HG02798 (cell line): ENCODE measurements around the gene NCKAP5.
"Not testable (repeated sequence)": the region's sequence is repeated elsewhere in the genome, so short reads cannot be mapped to it uniquely, and the experiment has no call there.

Experiments
- ATAC-seq: cut with Tn5 transposase; IDR thresholded peaks from one replicate; pipeline ENCODE4 v1.9.1; 2021; ENCODE audit warnings: mild to moderate bottlenecking; ENCODE audit not compliant: unreplicated experiment, poor library complexity

Gene NCKAP5

DNA sequence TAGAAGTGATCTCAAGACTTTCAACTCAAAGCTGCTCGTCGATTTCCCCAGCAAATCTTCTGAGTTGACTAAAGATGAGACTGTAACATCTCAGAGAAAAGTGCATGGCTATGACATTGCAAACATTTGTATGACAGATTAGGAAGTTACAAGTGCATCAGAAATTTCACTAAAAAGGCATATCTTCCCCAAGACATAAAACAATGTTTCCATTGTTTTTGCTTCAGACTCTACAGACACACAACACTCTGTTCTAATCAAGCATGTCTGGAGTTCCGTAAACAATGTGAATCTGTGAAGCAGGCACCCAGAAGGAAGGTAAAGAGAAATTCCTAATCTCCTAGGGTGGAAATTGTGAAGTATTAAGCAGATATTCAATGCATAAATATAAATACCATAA lies 753.6 kb downstream of the NCKAP5 start:
- no peak for ATAC-seq

DNA sequence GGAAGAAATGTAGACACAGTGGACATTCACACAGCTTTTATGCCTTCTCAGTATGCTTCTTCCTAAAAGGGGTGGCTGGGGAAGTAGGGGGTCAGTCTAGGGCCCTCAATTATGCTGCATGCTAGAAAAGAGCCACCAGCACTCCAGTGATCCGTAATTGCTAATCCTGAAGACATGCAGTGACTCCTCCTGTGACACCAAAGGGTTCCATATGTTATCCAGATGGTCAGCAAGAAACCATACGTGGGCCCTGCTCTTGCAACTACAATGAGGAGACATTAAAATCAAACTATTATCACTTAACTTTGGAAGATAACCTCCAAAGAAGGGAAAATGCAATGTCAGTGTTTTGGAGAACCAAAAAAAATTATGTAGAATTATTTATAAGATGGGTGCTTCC lies 754.8 kb downstream of the NCKAP5 start:
- ATAC-seq, result no peak

DNA sequence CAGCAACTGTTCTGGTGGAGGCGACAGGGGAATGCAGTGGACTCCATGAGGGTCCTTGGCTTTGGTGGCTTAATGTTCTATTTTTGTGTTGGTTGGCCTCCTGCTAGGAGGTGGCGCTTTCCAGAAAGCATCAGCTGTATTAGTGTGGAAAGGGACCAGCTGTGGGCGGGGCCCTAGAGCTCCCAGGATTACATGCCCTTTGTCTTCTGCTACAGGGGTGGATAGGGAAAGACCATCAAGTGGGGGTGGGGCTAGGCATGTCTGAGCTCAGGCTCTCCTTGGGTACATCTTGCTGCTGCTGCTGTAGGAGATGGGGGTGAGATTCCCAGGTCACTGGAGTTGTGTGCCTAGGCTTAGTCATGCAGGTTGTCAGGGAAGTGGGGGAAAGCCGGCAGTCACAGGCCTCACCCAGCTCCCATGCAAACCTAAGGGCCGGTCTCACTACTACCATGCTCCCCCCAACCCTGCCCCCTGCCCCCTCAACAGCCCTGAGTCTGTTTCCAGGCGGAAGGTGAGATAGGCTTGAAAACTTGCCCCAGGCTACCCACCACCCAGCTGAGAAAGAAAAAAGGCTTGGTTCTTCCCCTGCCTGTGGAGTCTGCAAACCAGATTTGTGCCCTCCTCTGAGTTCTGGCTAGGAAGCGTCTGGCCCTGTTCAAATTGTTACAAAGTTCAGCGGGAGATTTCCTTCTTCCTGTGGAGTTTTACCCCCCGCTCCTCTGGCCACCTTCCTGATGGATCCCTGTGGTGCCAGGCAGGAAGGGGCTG lies 756.9 kb downstream of the NCKAP5 start:
- no peak for ATAC-seq

DNA sequence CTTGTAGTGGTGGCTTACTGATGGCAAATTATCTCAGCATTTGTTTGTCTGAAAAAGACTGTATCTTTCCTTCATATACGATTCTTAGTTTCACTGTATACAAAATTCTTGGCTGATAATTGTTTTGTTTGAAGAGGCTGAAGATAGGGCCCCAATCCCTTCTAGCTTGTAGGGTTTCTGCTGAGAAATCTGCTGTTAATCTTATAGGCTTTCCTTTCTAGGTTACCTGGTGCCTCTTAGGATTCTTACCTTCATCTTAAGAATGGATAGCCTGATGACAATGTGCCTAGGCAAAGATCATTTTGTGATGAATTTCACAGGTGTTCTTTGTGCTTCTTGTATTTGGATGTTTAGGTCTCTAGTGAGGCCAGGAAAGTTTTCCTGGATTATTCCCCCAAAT lies 758.3 kb downstream of the NCKAP5 start:
- ATAC-seq, result not testable (repeated sequence)

DNA sequence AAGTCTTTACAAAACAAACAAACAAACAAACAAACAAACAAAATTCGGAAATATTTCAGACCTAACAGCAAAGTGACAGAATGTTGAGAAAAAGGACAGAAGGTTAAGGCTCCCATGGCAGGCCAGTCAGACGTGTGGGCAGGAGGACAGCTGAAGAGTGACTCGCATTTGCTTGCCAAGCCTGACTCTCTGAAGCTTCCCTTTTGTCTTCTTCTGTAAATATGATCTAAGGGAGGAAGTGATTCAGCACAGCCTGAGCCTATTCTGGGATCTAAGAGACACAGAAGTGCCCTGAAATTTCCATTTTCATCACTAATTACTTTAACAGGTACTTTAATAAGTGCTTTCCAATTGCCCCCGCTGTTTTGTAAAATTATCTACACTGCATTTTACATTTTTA lies 764.2 kb downstream of the NCKAP5 start:
- no peak for ATAC-seq

DNA sequence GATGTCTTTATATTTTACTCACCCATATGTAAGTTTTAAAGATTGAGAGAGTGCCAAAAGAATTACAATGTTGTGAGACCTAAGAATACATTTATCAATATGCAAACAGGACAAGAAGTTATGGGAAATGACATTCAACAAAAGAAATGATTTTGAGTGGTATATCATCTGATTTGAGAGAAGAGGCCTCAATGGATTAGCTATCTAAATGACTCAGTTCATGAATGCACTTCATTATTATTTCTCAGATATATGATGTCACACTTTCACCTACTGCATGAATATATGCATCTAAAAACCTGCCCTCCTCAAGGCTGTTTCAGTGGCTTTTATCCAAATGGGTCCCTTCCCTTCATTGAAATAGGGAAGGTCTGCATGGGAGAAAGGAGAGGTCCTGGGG lies 769.9 kb downstream of the NCKAP5 start:
- no peak for ATAC-seq

DNA sequence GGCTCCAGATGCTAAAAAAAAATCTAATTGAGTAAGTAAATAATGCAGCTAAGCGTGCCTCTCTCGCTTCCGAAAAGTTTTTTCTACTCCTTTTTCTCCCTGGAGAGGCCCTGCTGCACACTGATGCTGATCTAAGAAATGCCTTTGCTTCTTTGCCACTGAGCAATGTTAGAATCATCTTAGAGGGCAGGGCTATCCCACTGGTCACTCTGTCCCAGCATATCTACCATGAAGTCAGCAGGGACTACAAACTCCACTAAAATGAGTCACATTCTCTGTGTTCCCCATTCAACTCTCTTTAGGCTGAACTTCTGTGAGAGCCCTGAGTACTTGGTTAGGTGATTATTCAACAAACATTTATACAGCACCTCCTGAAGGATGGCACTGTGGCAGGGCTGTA lies 770.7 kb downstream of the NCKAP5 start:
- no peak for ATAC-seq

DNA sequence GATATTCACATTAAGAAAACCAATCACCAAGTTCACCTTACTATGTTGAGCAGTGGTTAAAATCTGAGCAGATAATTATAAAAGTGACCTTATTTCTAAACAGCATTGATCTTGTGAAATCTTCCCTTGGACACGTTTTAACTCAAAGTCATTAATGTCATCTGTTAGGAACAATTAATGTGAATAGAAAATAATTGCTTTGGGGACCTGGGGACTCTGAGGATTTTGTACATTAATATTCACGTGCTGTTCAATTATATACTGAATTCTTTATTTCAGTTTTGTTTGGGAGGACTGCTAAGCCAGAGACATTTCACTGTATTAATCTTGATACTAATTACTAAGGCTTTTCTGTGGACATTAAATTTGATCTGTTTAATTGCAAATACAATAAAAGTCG lies 771.2 kb downstream of the NCKAP5 start:
- no peak for ATAC-seq

DNA sequence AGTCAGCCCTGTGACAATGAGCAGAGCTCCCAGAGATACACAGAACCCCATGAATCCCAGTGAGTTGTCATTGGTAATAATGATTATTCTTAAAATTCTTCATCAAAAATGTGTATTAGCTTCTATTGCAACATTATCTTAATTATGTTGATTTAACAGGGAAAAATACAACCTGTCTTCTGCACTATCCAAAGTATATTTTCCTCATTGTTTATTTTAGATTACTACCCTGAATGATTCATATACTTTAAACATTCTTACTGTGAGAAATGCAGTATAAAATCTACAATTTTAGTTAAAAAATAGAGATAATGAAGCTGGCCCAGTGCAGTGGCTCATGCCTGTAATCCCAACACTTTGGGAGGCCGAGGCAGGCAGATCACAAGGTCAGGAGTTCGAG lies 773.0 kb downstream of the NCKAP5 start:
- no peak for ATAC-seq

DNA sequence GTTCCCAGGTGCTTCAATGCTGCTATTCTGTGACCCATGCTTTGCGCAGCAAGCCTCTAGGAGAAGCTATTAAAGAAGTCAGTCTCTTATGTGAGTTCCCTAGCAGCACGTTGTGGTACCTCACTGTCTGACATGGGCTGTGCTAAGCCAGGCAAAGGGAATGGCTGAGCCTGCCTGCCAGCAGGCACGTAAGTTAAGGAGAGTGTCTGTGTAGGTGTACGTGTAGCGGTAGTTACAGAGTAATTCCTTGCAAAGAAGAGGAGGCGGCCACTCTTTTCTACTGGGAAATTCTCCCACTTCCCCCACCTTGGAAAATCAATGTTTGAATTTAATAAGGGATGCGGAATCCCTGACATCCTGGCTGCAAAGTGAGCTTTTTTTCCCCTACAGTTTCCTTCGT lies 774.7 kb downstream of the NCKAP5 start:
- ATAC-seq, result no peak

DNA sequence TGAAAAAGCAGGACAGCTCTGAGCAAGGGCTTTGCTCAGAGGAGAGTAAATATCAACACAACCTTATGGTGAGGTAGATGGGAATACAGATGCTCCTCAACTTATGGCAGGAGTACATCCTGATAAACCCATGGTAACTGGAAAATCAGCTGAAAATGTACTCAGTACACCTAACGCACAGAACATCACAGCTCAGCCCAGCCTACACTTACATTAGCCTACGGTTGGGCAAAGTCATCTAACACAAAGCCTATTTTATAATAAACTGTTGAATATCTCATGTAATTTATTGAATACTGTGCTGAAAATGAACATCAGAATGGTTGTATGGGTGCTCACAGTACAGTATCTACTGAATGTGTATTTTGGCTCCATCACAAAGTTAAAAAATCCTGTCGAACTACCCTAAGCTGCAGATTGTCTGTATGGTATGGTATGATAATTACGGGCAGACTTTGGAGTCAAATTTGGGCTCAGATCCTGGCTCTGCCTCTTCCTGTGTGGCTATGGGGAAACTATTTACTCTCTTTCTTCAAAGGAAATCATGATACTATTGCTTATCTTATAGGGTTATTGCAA lies 778.0 kb downstream of the NCKAP5 start:
- no peak for ATAC-seq

DNA sequence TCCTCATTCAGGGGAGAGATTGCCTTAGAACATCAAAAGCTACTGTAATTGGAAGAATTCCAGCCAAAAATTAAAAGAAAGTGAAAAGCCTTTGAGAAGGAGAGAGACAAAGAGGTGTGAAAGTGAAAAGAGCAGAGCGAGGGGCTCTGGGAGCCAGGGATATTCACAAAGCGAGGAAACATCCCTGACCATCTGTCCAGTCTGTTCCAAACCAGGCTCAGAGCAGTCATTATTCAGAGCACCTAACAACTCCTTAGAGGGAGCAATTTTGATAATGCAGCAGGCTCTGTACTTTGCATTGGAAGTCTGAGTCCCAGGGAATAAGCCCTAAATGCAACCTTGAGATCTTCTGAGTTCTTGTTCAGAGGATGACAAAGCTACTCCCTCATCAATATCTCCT lies 779.2 kb downstream of the NCKAP5 start:
- no peak for ATAC-seq

DNA sequence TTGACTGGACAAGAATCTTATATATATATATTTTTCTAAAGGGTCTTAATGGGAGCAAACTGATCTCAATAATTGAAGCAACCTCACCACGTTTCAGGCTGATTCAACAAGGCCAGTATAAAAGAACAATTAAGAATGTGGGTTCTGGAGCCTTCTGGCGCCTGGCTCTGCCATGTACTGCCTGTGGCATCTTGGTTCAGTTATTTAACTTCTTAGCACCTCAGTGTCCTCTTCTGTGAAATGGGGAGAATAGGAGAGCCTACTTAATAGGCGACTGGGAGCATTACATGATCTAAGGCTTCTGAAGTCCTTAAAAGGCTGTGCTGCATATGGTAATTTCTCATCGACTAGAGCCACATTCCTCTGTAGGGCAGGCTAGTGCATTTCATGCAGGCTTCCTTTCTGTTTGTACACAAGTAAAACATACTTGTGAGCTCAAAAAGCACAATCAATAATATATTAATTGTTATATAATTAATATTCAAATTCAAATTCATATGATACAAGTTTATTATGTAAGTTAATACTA lies 779.9 kb downstream of the NCKAP5 start:
- ATAC-seq, result no peak

DNA sequence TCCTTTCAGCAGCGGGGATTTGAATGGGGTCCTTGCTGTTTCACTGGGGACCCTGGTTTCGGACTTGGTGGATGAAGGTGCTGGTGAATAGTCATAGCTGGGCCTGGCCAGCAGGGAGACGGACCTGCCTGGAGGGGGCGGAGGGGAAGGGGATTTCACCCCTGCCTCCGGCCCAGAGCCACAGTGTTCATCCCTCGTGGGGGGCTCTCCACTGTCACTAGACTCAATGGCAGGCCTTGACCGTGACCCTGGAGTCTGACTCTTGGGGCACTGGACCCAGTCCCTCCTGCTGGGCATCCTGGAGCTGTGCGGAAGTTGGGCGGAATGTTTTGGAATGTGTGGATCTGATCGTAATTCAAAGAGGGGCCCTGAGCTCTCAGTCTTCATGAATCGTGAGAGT lies 784.4 kb downstream of the NCKAP5 start:
- no peak for ATAC-seq

DNA sequence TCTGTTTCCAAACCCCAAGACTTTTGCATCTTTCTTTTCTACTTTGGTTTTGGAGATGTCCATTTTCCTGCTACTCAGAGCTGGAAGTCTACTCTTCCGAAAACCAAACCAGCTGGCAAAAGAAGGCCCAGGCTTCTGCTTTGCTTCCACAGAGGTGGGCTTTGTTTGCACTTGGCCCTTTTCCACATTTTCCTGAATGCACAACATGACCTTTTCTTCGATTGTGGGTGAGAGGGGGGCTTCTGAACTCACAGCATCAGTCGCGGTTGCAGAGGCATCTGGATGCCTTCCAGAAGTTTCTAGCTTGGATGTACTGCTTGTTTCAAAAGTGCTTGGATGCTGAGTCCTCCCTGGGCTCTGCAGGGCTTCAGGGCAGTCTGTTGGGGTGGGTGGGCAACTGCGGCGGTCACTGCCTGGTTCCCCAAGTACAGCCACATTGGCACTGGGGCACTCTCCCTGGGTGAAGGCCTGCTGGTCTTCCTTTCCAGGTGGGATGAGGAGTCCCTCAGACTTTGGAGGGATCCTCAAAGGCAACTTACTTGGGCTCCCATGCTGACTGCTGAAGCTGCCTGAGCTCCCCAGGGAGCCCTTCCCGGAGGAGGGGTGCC lies 786.0 kb downstream of the NCKAP5 start:
- ATAC-seq, result no peak

DNA sequence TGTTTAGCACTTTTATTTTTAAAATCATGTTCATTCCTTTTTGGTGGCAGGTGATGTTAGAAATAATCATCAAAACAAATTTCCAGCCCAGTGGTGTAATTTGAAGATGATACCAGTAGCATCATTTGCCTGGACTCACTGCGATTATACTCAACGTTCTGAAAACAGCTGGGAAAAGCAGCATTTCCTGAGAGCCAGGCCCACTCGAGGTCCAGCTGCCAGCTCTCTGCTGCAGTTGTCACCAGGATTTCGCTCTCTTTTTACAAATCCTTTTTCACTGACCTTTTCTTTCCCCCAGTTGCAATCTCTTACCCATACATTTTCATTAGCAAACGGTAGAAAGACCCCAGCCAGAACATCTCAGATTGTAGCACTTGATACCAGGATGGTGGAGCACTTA lies 787.6 kb downstream of the NCKAP5 start:
- ATAC-seq, result no peak

DNA sequence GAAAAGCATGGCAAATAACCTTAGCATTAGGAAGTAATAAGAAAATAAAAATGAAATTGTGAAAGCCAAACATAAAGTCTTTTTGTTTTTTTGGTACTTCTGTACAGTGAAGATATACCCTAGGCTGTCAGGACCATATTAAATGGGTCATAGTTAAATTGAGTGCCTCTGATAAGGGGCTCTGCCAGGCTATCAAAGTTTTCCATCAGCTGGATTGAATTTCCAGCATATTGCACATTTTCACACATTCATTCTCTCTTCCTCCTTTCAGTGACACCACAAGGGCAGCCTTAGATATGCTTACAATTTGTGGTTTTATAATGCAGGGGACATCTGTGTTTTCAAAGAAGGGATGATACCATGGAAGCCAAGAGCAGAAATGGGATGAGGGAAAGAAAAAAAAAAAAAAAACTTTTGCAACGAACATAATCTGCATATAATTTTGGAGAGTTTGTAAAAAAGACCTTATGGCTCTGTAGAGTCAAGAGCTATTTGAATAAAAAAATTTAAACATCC lies 789.0 kb downstream of the NCKAP5 start:
- no peak for ATAC-seq

DNA sequence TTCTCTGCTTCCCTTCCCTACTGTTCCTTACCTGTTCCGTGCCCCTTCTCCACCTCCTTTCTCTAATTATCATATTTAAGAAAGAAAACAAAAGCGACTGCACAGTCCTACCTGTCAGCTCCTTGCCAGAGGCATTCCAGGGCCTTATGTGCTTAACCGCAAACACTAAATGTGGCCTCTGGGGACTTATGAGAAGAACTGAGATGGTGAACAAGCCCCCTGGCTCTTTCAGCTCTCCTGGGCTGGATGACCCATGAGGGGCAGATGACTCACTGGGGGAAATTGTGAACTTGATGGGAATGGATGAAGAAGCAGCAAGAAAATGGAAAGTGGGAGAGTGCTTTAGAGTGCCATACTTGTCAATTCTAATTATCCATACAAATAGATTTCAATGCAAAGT lies 792.0 kb downstream of the NCKAP5 start:
- no peak for ATAC-seq

DNA sequence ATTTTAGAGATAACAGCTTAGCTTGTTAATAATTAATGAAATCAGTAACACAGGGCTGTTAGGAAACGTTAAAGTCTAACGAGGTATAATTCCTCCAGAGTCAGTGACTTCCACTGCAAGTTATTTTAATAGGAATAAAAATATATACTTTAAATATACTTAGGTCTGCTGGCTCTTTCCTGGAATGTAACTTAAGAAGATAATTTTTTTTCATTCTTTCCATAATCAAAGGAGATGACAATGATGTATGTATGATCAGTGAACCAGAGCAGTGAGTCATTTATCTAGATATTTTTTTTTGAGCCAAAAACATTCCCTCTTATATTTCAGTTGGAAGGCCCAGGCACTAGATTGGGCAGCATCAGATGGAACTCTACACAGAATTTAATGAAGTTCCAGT lies 794.1 kb downstream of the NCKAP5 start:
- ATAC-seq, result no peak

DNA sequence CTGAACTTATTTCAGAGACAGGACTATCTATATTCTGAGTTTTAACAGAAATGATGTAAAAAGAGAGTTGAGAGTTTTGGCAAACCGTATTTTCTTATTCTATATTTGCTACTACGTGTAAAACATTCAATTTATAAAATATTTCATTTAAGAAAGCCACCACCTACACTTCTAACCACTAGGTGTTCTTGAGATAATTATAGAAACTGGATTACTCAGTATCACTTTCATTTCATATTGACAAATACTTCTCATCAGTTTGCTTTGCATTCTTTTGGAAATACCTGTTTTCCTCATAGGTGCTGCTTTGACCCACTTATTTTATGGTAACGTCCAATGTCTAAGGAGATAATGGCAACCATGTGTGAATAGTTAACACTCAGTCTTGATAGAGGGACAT lies 794.9 kb downstream of the NCKAP5 start:
- ATAC-seq, result no peak

DNA sequence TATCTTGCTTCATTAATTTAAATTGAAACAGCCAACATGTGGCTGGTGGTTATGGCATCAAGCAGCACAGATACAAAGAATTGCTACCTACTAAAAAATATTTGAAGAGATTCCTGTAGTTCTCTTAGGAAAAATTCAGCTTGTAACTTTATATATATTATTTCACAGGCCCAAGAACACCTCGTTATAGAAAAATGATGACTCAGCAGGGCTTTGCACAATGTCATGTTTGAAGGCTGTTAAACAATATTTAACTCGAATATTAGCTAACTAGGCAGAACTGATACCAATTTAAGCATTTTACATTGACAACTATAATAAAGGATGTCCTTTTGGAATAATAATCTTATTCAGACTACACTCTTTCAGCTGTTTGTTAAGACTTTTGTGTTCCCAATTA lies 795.9 kb downstream of the NCKAP5 start:
- no peak for ATAC-seq
